ENCODE data around the gene DCAF8.

DNA sequence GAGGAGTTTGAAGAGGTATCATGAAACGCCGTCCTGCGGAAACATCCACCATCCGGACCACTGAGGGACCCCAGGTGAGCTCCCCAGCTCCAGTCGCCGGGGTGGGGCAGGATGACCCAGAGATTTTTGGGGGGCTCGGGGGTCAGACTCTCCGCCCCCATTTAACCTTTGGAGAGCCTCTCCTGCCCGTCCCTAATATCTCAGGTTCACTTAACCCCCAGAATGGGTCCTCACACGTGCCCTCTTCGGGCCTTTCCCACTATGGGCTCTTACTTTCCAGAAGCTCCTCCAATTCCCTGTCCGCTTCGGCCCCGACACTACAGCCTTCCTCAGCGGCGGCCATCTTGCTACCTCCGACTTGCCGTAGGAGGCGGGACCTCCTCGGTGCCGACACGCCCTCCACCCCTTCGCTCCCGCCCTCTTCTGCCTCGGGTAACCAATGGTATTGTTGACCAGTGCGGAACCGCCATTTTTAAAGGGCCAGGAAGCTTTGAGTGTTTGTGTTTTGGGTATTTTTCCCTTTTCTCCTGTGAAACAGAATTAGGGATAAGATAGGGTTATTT lies 22.5 kb upstream of the DCAF8 start, which contains the start of gene PEX19:
- TF ChIP-seq, protein P1, sequence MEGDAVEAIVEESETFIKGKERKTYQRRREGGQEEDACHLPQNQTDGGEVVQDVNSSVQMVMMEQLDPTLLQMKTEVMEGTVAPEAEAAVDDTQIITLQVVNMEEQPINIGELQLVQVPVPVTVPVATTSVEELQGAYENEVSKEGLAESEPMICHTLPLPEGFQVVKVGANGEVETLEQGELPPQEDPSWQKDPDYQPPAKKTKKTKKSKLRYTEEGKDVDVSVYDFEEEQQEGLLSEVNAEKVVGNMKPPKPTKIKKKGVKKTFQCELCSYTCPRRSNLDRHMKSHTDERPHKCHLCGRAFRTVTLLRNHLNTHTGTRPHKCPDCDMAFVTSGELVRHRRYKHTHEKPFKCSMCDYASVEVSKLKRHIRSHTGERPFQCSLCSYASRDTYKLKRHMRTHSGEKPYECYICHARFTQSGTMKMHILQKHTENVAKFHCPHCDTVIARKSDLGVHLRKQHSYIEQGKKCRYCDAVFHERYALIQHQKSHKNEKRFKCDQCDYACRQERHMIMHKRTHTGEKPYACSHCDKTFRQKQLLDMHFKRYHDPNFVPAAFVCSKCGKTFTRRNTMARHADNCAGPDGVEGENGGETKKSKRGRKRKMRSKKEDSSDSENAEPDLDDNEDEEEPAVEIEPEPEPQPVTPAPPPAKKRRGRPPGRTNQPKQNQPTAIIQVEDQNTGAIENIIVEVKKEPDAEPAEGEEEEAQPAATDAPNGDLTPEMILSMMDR (conservative IDR thresholded peaks at IDR 0.05; ENCODE audit: low read depth in 2 of 2), result no peak
- TF ChIP-seq EZH2 (IDR thresholded peaks at IDR 0.05; ENCODE audit: low read depth, unreplicated experiment) (no peak), EZH2phosphoT487 (IDR thresholded peaks at IDR 0.05; ENCODE audit: unreplicated experiment) (no peak), CREB1 (CRISPR knock-in tag; IDR thresholded peaks at IDR 0.05; ENCODE audit: low read depth) (peak; percentile 51; the same call in 1 of the 2 replicates), POLR2AphosphoS5 (IDR thresholded peaks at IDR 0.05; ENCODE audit: low read depth) (peak; percentile 93), NANOG (IDR thresholded peaks at IDR 0.05; ENCODE audit: borderline replicate concordance) (no peak), JUNB (IDR thresholded peaks at IDR 0.05; ENCODE audit: unreplicated experiment) (no peak), ZNF114 (CRISPR knock-in tag; IDR thresholded peaks at IDR 0.05) (no peak), STAT1 (IDR thresholded peaks at IDR 0.05; ENCODE audit: unreplicated experiment) (no peak)
- TF ChIP-seq, protein P2, sequence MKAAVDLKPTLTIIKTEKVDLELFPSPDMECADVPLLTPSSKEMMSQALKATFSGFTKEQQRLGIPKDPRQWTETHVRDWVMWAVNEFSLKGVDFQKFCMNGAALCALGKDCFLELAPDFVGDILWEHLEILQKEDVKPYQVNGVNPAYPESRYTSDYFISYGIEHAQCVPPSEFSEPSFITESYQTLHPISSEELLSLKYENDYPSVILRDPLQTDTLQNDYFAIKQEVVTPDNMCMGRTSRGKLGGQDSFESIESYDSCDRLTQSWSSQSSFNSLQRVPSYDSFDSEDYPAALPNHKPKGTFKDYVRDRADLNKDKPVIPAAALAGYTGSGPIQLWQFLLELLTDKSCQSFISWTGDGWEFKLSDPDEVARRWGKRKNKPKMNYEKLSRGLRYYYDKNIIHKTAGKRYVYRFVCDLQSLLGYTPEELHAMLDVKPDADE (IDR thresholded peaks at IDR 0.05), result 0 out of 2 replicates have a peak, but pooled peaks have one; percentile 20
- TF ChIP-seq, protein P3, sequence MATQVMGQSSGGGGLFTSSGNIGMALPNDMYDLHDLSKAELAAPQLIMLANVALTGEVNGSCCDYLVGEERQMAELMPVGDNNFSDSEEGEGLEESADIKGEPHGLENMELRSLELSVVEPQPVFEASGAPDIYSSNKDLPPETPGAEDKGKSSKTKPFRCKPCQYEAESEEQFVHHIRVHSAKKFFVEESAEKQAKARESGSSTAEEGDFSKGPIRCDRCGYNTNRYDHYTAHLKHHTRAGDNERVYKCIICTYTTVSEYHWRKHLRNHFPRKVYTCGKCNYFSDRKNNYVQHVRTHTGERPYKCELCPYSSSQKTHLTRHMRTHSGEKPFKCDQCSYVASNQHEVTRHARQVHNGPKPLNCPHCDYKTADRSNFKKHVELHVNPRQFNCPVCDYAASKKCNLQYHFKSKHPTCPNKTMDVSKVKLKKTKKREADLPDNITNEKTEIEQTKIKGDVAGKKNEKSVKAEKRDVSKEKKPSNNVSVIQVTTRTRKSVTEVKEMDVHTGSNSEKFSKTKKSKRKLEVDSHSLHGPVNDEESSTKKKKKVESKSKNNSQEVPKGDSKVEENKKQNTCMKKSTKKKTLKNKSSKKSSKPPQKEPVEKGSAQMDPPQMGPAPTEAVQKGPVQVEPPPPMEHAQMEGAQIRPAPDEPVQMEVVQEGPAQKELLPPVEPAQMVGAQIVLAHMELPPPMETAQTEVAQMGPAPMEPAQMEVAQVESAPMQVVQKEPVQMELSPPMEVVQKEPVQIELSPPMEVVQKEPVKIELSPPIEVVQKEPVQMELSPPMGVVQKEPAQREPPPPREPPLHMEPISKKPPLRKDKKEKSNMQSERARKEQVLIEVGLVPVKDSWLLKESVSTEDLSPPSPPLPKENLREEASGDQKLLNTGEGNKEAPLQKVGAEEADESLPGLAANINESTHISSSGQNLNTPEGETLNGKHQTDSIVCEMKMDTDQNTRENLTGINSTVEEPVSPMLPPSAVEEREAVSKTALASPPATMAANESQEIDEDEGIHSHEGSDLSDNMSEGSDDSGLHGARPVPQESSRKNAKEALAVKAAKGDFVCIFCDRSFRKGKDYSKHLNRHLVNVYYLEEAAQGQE (IDR thresholded peaks at IDR 0.05; ENCODE audit: unreplicated experiment), result no peak

Measured in GM23338 (cell line).